NCI-H69 (cell line): ENCODE results near the gene SLC16A14.

Experiments
- DNase-seq: peaks from one replicate; lab custom pipeline; 2025; lab: John Stamatoyannopoulos, UW

Gene SLC16A14

DNA sequence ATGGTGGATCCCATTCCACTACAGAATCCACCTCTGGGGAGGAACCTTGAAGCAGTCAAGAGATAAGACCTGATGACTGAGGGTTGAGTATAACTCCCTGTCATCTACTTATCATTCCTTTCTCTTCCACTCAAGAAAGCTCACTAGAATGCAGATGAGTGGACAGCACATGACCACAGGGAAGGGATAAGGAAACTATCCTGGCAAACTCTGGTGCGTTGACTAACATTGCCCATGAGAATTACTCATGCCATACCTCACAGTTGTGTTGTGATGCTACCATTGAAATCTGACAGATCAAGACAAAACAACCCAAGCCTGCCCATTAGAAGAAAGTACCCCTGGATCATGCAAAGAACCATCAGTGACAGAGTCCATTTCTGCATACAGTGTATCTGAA lies 26.5 kb downstream of the SLC16A14 start:
- no peak for DNase-seq

- no peak for DNase-seq
These were observed 45.4 kb downstream of the SLC16A14 start for GRCh38 chr2:230023313-230023712.

GRCh38 chr2:230019742-230020141 lies 49.0 kb downstream of the SLC16A14 start:
- no peak for DNase-seq

DNA sequence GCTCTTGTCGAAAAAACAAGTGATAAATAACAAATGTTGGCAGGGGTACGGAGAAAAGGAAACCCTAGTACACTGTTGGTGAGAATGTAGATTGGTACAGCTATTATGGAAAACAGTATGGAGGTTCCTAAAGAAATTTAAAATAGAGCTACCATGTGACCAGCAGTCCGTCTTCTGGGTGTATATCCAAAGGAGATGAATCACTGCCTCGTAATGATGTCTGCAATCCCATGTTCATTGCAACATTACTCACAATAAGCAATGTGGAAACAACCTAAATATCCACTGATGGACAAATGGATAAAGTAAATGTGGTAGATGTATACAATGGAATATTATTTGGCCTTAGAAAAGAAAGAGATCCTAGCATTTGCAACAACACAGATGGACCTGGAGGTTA lies 50.6 kb downstream of the SLC16A14 start:
- DNase-seq: no peak

- no peak for DNase-seq
These were observed 51.9 kb downstream of the SLC16A14 start for GRCh38 chr2:230016844-230017243.

DNA sequence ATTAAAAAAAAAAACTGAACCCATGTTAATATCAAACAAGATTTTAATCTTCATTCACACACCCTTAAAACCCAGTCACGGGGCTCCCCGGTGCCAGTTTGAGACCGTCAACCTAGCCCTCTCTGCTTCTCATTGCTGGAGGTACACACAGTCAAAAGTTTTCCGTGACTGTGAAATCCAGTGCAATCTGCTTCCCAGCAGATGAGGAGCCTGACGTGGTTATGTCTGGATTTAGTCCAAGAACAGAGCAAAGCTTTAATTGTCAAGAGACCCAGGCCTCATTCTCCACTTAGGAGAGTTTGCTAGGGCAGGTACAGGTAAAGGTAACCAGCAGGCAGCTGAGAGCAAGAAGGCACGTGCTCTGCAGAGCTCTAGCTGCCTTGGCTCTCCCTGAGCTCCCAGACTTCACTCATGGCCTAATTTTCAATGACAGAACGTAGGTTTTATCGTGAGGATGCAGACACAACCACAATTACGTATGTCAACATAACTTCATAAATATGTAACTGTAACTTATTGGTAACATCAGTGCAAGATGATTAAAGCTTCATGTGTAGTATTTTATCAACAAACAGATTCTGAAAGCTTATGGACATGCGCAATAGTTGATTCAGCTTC lies 56.3 kb downstream of the SLC16A14 start:
- peak; percentile 10 for DNase-seq

GRCh38 chr2:230011617-230012016 lies 57.1 kb downstream of the SLC16A14 start:
- DNase-seq: no peak

DNA sequence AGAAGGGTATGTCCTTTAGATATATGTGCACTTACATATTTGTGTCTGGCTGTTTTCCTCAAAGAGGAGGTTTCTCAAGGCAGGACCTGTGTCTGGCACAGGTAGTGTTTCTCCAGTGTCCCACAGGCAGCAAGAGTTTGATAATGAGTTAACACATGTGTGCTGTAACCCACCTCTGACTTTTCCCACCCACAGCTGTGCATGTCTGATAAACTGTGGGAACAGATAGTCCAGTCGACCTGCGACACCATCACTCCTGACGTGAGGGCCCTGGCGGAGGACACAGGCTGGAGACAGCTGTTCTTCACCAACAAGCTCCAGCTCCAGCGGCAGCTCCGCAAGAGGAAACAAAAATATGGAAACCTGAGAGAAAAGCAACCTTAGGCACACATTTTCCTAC lies 58.2 kb downstream of the SLC16A14 start:
- no peak for DNase-seq

DNA sequence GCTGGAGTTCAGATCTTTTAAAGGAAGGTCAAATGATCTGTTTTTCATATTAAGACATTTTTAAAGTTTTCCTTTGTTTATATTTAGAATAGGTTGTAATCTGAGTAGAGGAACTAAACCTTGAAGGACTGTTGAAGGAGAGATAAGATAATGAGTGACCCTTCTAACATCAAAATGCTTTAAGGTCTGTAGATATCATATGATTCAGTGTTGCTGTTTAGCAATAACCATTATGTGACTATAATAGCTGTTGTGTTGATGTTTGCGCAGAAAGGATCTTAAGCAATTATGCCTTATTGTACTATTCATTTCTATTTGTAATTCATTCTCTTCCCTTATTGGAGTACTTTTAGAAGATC lies 60.0 kb downstream of the SLC16A14 start:
- no peak for DNase-seq

DNA sequence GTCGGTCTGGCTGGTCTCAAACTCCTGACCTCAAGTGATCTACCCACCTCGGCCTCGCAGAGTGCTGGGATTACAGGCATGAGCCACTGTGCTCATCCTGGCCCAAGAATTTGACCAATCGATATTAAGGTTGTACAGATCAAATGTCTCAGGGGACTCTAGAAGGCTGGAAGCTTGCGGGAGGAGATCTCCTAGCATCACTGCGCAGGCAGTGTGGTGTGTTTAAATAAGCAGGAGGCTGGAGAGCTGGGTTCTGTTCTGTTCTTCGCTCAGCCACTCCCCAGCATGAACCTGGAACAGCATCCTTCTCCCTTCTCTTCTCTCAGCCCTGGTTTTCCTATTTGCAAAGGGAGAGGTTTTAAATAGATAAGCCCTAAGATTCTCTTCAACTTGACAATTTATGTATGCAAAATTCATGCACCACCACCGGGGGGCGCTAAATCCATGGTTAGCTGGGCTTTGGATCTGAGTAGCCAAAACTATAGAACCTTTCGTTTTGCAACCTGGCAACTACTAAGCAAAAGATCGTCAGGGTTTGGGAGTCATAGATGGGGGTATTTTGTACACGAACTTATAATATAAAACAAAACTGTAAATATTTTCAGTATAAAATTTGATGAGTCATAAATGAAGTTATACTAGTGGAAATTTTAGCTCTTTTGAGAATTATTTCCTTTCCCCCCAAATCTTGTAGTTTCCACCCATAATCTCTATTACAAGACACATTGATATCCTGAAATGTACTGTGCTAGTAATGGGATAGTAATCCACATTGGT lies 60.6 kb downstream of the SLC16A14 start:
- peak; percentile 59 for DNase-seq

- DNase-seq: no peak
These were observed 68.4 kb downstream of the SLC16A14 start for GRCh38 chr2:230000118-230000841.

GRCh38 chr2:229997565-229997964 lies 71.2 kb downstream of the SLC16A14 start:
- no peak for DNase-seq

- DNase-seq: no peak
These were observed 72.4 kb downstream of the SLC16A14 start for GRCh38 chr2:229996320-229996719.

DNA sequence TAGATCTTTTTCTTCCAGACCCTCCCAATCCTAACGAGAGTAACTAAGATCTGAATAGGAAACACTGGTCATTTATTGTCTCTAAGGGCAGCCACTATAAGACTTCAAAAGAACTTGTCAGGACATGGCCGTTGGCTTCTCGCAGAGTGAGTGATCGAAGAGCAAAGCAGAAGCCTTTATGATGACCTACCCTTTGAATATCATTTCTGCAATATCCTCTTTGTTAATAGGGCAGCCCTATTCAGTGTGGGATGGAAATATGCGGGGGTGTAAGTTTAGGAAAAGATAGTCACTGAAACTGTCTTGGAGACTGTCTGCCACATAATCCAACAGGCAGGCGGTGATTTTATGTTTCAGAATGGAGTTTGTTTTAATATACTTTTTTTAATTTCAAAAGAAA lies 75.5 kb downstream of the SLC16A14 start:
- no peak for DNase-seq
